ENCODE results near the gene C3orf70.

C3orf70 gene

DNA sequence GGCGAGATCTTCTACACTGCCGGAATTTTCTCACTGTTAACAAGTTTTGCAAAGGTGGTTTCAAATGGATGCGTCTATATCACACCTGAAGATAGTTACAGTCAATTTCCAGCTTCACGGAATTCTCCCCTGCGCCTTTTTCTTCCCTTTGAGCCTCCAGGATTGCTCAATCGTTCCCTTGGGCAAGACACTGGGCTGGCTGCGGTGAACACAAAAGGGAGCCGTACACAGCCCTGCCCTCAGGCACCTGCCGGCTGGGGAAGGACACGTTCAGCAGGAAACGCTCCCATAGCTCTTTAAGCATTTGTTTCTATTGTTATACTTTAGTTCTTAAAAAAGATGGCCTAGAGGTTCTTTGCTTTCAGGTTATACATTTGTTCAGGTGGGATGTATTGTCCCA lies 85.7 kb downstream of the C3orf70 start:
- Histone ChIP-seq H3K27ac (ENCODE audit: insufficient read depth in 1 of 2, low read depth in 1 of 2, low read length in 2 of 2, poor library complexity in 1 of 2, severe bottlenecking in 2 of 2) (no peak overlapping the region), H3K4me1 (ENCODE audit: control extremely low read depth in 1 of 4, control insufficient read depth in 4 of 4, insufficient read depth in 4 of 4, low read length in 3 of 4) (no peaks in the 10 kb centered on the region), H3K4me3 (ENCODE audit: control insufficient read depth in 1 of 7, extremely low read depth in 1 of 7, insufficient read depth in 4 of 7, low read depth in 2 of 7, low read length in 6 of 7) (no peak overlapping the region), H3K36me3 (ENCODE audit: control insufficient read depth in 4 of 4, insufficient read depth in 4 of 4, low read length in 3 of 4) (no peaks in the 10 kb centered on the region), H3K9me3 (ENCODE audit: control extremely low read depth in 1 of 5, control insufficient read depth in 4 of 5, insufficient read depth in 2 of 5, low read depth in 1 of 5, low read length in 4 of 5) (no peaks in the 10 kb centered on the region), H3K27me3 (replicated peaks in 2 of 5; ENCODE audit: control insufficient read depth in 4 of 5, insufficient read depth in 5 of 5, low read length in 4 of 5) (no peaks in the 10 kb centered on the region)
- ChIA-PET CTCF (interaction anchor here (1.0 kb wide), 1 partner anchor 108 kb away, joined by 3 read pairs; no protein-coding TSS in a partner anchor), POLR2A (no interaction called here)
- 99% methylated on average over 9 of the region's 11 CpGs for WGBS (ENCODE audit: insufficient coverage)
- DNase-seq, result no peak

DNA sequence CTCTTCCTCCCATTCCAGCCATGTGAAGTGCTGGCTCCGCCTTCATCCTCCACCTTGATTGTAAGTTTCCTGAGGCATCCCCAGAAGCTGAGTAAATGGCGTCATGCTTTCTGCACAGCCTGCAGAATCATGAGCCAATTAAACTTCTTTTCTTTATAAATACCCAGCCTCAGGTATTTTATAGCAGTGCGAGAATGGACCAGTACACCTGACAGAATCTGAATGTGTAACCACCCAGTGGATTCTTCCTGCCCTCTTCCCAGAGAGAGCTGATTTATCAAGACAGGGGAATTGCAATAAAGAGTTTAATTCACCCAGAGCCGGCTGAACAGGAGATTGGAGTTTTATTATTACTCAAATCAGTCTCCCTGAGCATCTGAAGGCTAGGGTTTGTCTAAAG lies 86.6 kb downstream of the C3orf70 start:
- ChIA-PET POLR2A (no interaction called here), CTCF (interaction anchor here (1.0 kb wide), 1 partner anchor 109 kb away, joined by 3 read pairs; no protein-coding TSS in a partner anchor)
- no peaks in the 10 kb centered on the region for H3K4me1 ChIP-seq (ENCODE audit: control extremely low read depth in 1 of 4, control insufficient read depth in 4 of 4, insufficient read depth in 4 of 4, low read length in 3 of 4)
- WGBS (ENCODE audit: insufficient coverage), result 95% methylated on average over 4 of the region's 4 CpGs
- H3K9me3 ChIP-seq (ENCODE audit: control extremely low read depth in 1 of 5, control insufficient read depth in 4 of 5, insufficient read depth in 2 of 5, low read depth in 1 of 5, low read length in 4 of 5), result peaks cover 0 to 6% (median 0%) of the 10 kb centered on the region in 5 experiments
- H3K36me3 ChIP-seq (ENCODE audit: control insufficient read depth in 4 of 4, insufficient read depth in 4 of 4, low read length in 3 of 4), result no peaks in the 10 kb centered on the region
- DNase-seq, result no peak
- no peaks in the 10 kb centered on the region for H3K27me3 ChIP-seq (replicated peaks in 2 of 5; ENCODE audit: control insufficient read depth in 4 of 5, insufficient read depth in 5 of 5, low read length in 4 of 5)
- H3K4me3 ChIP-seq (ENCODE audit: control insufficient read depth in 1 of 7, extremely low read depth in 1 of 7, insufficient read depth in 4 of 7, low read depth in 2 of 7, low read length in 6 of 7), result no peak overlapping the region
- H3K27ac ChIP-seq (ENCODE audit: insufficient read depth in 1 of 2, low read depth in 1 of 2, low read length in 2 of 2, poor library complexity in 1 of 2, severe bottlenecking in 2 of 2), result no peak overlapping the region

DNA sequence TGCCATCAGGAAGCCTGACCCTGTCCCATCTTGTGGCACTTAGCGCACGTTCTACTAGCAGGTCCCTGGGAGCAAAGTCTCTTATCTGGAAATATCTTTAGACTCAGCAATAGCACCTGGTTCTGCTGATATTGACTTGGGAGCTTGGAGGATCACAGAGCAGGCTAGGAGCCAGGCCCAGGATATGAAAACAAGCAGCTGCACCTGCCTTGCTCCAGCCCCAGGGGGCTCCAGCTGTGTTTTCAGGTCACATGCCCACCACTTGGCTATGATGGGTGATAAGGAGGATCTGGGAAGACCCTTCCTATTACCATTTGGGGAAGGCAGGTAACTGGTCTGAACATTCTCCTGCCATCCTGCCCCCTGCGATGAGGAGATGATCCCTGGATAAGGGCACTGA lies 87.8 kb downstream of the C3orf70 start:
- POLR2A ChIA-PET, result no interaction called here
- Histone ChIP-seq H3K27ac (ENCODE audit: insufficient read depth in 1 of 2, low read depth in 1 of 2, low read length in 2 of 2, poor library complexity in 1 of 2, severe bottlenecking in 2 of 2) (no peak overlapping the region), H3K4me3 (ENCODE audit: control insufficient read depth in 1 of 7, extremely low read depth in 1 of 7, insufficient read depth in 4 of 7, low read depth in 2 of 7, low read length in 6 of 7) (no peak overlapping the region), H3K9me3 (ENCODE audit: control extremely low read depth in 1 of 5, control insufficient read depth in 4 of 5, insufficient read depth in 2 of 5, low read depth in 1 of 5, low read length in 4 of 5) (peaks cover 0 to 15% (median 6%) of the 10 kb centered on the region in 5 experiments), H3K27me3 (replicated peaks in 2 of 5; ENCODE audit: control insufficient read depth in 4 of 5, insufficient read depth in 5 of 5, low read length in 4 of 5) (no peaks in the 10 kb centered on the region), H3K4me1 (ENCODE audit: control extremely low read depth in 1 of 4, control insufficient read depth in 4 of 4, insufficient read depth in 4 of 4, low read length in 3 of 4) (no peaks in the 10 kb centered on the region), H3K36me3 (ENCODE audit: control insufficient read depth in 4 of 4, insufficient read depth in 4 of 4, low read length in 3 of 4) (no peaks in the 10 kb centered on the region)
- 94% methylated on average over 2 of the region's 3 CpGs for WGBS (ENCODE audit: insufficient coverage)
- DNase-seq, result no peak
- CTCF ChIA-PET, result no interaction called here

DNA sequence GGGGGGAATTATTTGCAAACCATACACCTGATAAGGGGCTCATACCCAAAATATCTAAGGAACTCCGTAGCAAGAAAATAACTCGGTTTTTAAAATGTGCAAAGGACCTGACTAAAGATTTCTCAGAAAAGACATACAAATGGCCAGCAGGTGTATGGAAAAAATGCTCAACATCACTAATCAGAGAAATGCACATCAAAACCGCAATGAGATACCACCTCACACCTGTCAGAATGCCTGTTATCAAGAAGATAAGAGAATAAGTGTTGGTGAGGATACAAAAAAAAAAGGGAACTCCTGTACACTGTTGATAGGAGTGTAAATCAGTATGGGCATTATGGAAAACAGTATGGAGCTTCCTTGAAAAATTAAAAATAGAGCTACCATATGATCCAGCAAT lies 89.4 kb downstream of the C3orf70 start:
- WGBS (ENCODE audit: insufficient coverage), result 100% methylated on average over 2 of the region's 3 CpGs
- Histone ChIP-seq H3K9me3 (ENCODE audit: control extremely low read depth in 1 of 5, control insufficient read depth in 4 of 5, insufficient read depth in 2 of 5, low read depth in 1 of 5, low read length in 4 of 5) (peaks cover 0 to 21% (median 6%) of the 10 kb centered on the region in 5 experiments), H3K36me3 (ENCODE audit: control insufficient read depth in 4 of 4, insufficient read depth in 4 of 4, low read length in 3 of 4) (no peaks in the 10 kb centered on the region), H3K4me3 (ENCODE audit: control insufficient read depth in 1 of 7, extremely low read depth in 1 of 7, insufficient read depth in 4 of 7, low read depth in 2 of 7, low read length in 6 of 7) (no peak overlapping the region), H3K27me3 (replicated peaks in 2 of 5; ENCODE audit: control insufficient read depth in 4 of 5, insufficient read depth in 5 of 5, low read length in 4 of 5) (no peaks in the 10 kb centered on the region), H3K27ac (ENCODE audit: insufficient read depth in 1 of 2, low read depth in 1 of 2, low read length in 2 of 2, poor library complexity in 1 of 2, severe bottlenecking in 2 of 2) (no peak overlapping the region), H3K4me1 (ENCODE audit: control extremely low read depth in 1 of 4, control insufficient read depth in 4 of 4, insufficient read depth in 4 of 4, low read length in 3 of 4) (peaks cover 0 to 2% (median 0%) of the 10 kb centered on the region in 4 experiments)
- DNase-seq, result no peak
- ChIA-PET POLR2A (no interaction called here), CTCF (no interaction called here)

DNA sequence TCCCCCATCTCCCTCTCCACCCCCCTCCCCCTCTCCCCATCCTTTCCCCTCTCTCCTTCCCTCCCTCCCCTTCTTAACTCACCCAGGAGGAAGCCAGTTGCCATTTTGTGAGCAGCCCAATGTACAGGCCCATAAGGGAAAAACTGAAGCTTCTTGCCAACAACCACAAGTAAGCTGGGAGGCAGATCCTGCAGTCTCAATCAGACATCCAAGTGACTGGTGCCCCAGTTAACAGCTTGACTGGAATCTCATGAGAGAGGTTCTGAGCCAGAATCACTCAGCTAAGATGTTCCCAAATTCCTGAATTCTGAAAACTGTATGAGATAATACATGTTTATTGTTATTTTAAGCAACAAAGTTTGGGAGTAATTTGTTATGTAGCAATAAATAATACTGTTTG lies 90.7 kb downstream of the C3orf70 start:
- CTCF ChIA-PET, result no interaction called here
- Histone ChIP-seq H3K27me3 (replicated peaks in 2 of 5; ENCODE audit: control insufficient read depth in 4 of 5, insufficient read depth in 5 of 5, low read length in 4 of 5) (no peaks in the 10 kb centered on the region), H3K27ac (ENCODE audit: insufficient read depth in 1 of 2, low read depth in 1 of 2, low read length in 2 of 2, poor library complexity in 1 of 2, severe bottlenecking in 2 of 2) (no peak overlapping the region), H3K4me3 (ENCODE audit: control insufficient read depth in 1 of 7, extremely low read depth in 1 of 7, insufficient read depth in 4 of 7, low read depth in 2 of 7, low read length in 6 of 7) (no peak overlapping the region), H3K36me3 (ENCODE audit: control insufficient read depth in 4 of 4, insufficient read depth in 4 of 4, low read length in 3 of 4) (no peaks in the 10 kb centered on the region), H3K4me1 (ENCODE audit: control extremely low read depth in 1 of 4, control insufficient read depth in 4 of 4, insufficient read depth in 4 of 4, low read length in 3 of 4) (peaks cover 0 to 2% (median 0%) of the 10 kb centered on the region in 4 experiments), H3K9me3 (ENCODE audit: control extremely low read depth in 1 of 5, control insufficient read depth in 4 of 5, insufficient read depth in 2 of 5, low read depth in 1 of 5, low read length in 4 of 5) (peaks cover 0 to 30% (median 6%) of the 10 kb centered on the region in 5 experiments)
- no peak for DNase-seq
- POLR2A ChIA-PET, result no interaction called here

DNA sequence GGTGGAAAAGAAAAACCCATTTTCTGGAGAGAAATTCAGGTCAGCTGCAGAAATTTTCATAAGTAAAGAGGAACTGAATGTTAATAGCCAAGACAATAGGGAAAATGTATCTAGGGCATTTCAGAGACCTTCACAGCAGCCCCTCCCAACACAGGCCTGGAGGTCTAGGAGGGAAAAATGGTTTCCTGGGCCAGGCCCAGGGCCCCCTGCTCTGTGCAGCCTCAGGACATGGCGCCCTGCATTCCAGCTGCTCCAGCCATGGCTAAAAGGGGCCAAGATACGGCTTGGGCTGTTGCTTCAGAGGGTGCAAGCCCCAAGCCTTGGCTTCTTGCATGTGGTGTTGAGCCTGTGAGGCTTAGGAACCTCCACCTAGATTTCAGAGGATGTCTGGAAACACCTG lies 92.2 kb downstream of the C3orf70 start:
- H3K27me3 ChIP-seq (replicated peaks in 2 of 5; ENCODE audit: control insufficient read depth in 4 of 5, insufficient read depth in 5 of 5, low read length in 4 of 5), result no peaks in the 10 kb centered on the region
- peaks cover 0 to 5% (median 1%) of the 10 kb centered on the region in 4 experiments for H3K36me3 ChIP-seq (ENCODE audit: control insufficient read depth in 4 of 4, insufficient read depth in 4 of 4, low read length in 3 of 4)
- no peak overlapping the region for H3K27ac ChIP-seq (ENCODE audit: insufficient read depth in 1 of 2, low read depth in 1 of 2, low read length in 2 of 2, poor library complexity in 1 of 2, severe bottlenecking in 2 of 2)
- 100% methylated on average over 2 of the region's 2 CpGs for WGBS (ENCODE audit: insufficient coverage)
- peaks cover 0 to 2% (median 0%) of the 10 kb centered on the region in 4 experiments for H3K4me1 ChIP-seq (ENCODE audit: control extremely low read depth in 1 of 4, control insufficient read depth in 4 of 4, insufficient read depth in 4 of 4, low read length in 3 of 4)
- ChIA-PET CTCF (no interaction called here), POLR2A (no interaction called here)
- peak overlapping the region in 1 of 7 experiments; percentile 29 for H3K4me3 ChIP-seq (ENCODE audit: control insufficient read depth in 1 of 7, extremely low read depth in 1 of 7, insufficient read depth in 4 of 7, low read depth in 2 of 7, low read length in 6 of 7)
- DNase-seq, result no peak
- peaks cover 2 to 32% (median 6%) of the 10 kb centered on the region in 5 experiments for H3K9me3 ChIP-seq (ENCODE audit: control extremely low read depth in 1 of 5, control insufficient read depth in 4 of 5, insufficient read depth in 2 of 5, low read depth in 1 of 5, low read length in 4 of 5)

DNA sequence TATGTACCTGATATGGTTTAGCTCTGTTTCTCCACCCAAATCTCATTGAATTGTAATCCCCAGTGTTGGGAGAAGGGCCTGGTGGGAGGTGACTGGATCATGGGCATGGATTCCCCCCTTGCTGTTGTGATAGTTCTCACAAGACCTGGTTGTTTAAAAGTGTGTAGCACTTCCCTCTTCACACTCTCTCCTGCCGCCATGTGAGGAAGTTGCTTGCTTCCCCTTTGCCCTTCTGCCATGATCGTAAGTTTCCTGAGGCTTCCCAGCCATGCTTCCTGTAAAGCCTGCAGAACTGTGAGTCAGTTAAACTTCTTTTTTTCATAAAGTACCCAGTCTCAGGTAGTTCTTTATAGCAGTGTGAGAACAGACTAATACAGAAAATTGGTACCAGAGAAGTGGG lies 93.1 kb downstream of the C3orf70 start:
- Histone ChIP-seq H3K4me3 (ENCODE audit: control insufficient read depth in 1 of 7, extremely low read depth in 1 of 7, insufficient read depth in 4 of 7, low read depth in 2 of 7, low read length in 6 of 7) (no peak overlapping the region), H3K36me3 (ENCODE audit: control insufficient read depth in 4 of 4, insufficient read depth in 4 of 4, low read length in 3 of 4) (peaks cover 0 to 10% (median 3%) of the 10 kb centered on the region in 4 experiments), H3K9me3 (ENCODE audit: control extremely low read depth in 1 of 5, control insufficient read depth in 4 of 5, insufficient read depth in 2 of 5, low read depth in 1 of 5, low read length in 4 of 5) (peaks cover 3 to 36% (median 9%) of the 10 kb centered on the region in 5 experiments), H3K27ac (ENCODE audit: insufficient read depth in 1 of 2, low read depth in 1 of 2, low read length in 2 of 2, poor library complexity in 1 of 2, severe bottlenecking in 2 of 2) (no peak overlapping the region), H3K4me1 (ENCODE audit: control extremely low read depth in 1 of 4, control insufficient read depth in 4 of 4, insufficient read depth in 4 of 4, low read length in 3 of 4) (peaks cover 0 to 2% (median 0%) of the 10 kb centered on the region in 4 experiments), H3K27me3 (replicated peaks in 2 of 5; ENCODE audit: control insufficient read depth in 4 of 5, insufficient read depth in 5 of 5, low read length in 4 of 5) (no peaks in the 10 kb centered on the region)
- CTCF ChIA-PET, result no interaction called here
- POLR2A ChIA-PET, result no interaction called here
- peak in 2 of 3 donors; percentile 7 to 42 for DNase-seq
- WGBS (ENCODE audit: insufficient coverage), result 0% methylated on average over 2 of the region's 2 CpGs

Data from common myeloid progenitor, CD34-positive (primary cell).